ENCODE results near the gene PRICKLE1. TPM values are rescaled to one million over a fixed set of nuclear protein-coding genes. Genes with fewer than 3 reads are reported as not detected.

Gene PRICKLE1
- total and polyA plus RNA-seq, 2 experiments from 2014 or later, result 16.5 to 25.9 TPM

- Histone ChIP-seq H3K27ac (no peak overlapping the region), H3K9me2 (replicated peaks; ENCODE audit: insufficient read depth) (no peaks in the 10 kb centered on the region), H3K9me3 (ENCODE audit: low read depth) (no peaks in the 10 kb centered on the region), H3K27me3 (no peaks in the 10 kb centered on the region), H2AFZ (no peak overlapping the region), H3K4me3 (no peak overlapping the region), H3K79me2 (peaks cover 49% of the 10 kb centered on the region), H3K36me3 (replicated peaks; ENCODE audit: insufficient read depth, low read depth) (no peaks in the 10 kb centered on the region), H4K20me1 (ENCODE audit: insufficient read depth, poor library complexity, severe bottlenecking) (peaks cover 18% of the 10 kb centered on the region), H3K4me1 (ENCODE audit: insufficient read depth) (peaks cover 21% of the 10 kb centered on the region), H3K4me2 (peak overlapping the region; percentile 14)
- TF ChIP-seq EZH2 (IDR thresholded peaks at IDR 0.05; ENCODE audit: borderline replicate concordance) (no peak), CTCF (IDR thresholded peaks at IDR 0.05; ENCODE audit: poor library complexity) (no peak), EZH2phosphoT487 (IDR thresholded peaks at IDR 0.05; ENCODE audit: low read depth, severe bottlenecking, unreplicated experiment) (no peak)
- 73% methylated on average over 9 of the region's 9 CpGs for WGBS (ENCODE audit: low lambda C conversion rate, missing lambda C conversion rate)
- no peak for DNase-seq (ENCODE audit: low spot score)
Observed at GRCh38 chr12:42468341-42468821, 121.2 kb downstream of the PRICKLE1 start.

- Histone ChIP-seq H3K4me1 (ENCODE audit: insufficient read depth) (no peaks in the 10 kb centered on the region), H3K27ac (no peak overlapping the region), H2AFZ (no peak overlapping the region), H3K79me2 (peaks cover 22% of the 10 kb centered on the region), H3K9me2 (replicated peaks; ENCODE audit: insufficient read depth) (no peaks in the 10 kb centered on the region), H3K4me3 (no peak overlapping the region), H3K9me3 (ENCODE audit: low read depth) (no peaks in the 10 kb centered on the region), H3K4me2 (no peak overlapping the region), H3K27me3 (no peaks in the 10 kb centered on the region), H4K20me1 (ENCODE audit: insufficient read depth, poor library complexity, severe bottlenecking) (peaks cover 7% of the 10 kb centered on the region), H3K36me3 (replicated peaks; ENCODE audit: insufficient read depth, low read depth) (no peaks in the 10 kb centered on the region)
- no peak for DNase-seq (ENCODE audit: low spot score)
- TF ChIP-seq CTCF (IDR thresholded peaks at IDR 0.05; ENCODE audit: poor library complexity) (no peak), EZH2 (IDR thresholded peaks at IDR 0.05; ENCODE audit: borderline replicate concordance) (no peak), EZH2phosphoT487 (IDR thresholded peaks at IDR 0.05; ENCODE audit: low read depth, severe bottlenecking, unreplicated experiment) (no peak)
- WGBS (ENCODE audit: low lambda C conversion rate, missing lambda C conversion rate), result 93% methylated on average over 4 of the region's 4 CpGs
Observed at GRCh38 chr12:42463671-42464070, 125.9 kb downstream of the PRICKLE1 start.

GRCh38 chr12:42462486-42462885 lies 127.1 kb downstream of the PRICKLE1 start:
- Histone ChIP-seq H4K20me1 (ENCODE audit: insufficient read depth, poor library complexity, severe bottlenecking) (peaks cover 7% of the 10 kb centered on the region), H3K79me2 (peaks cover 25% of the 10 kb centered on the region), H3K36me3 (replicated peaks; ENCODE audit: insufficient read depth, low read depth) (no peaks in the 10 kb centered on the region), H3K9me3 (ENCODE audit: low read depth) (no peaks in the 10 kb centered on the region), H3K9me2 (replicated peaks; ENCODE audit: insufficient read depth) (no peaks in the 10 kb centered on the region), H3K27ac (no peak overlapping the region), H3K27me3 (no peaks in the 10 kb centered on the region), H3K4me3 (no peak overlapping the region), H3K4me2 (no peak overlapping the region), H3K4me1 (ENCODE audit: insufficient read depth) (no peaks in the 10 kb centered on the region), H2AFZ (no peak overlapping the region)
- DNase-seq (ENCODE audit: low spot score), result no peak
- 49% methylated on average over 3 of the region's 3 CpGs for WGBS (ENCODE audit: low lambda C conversion rate, missing lambda C conversion rate)
- TF ChIP-seq EZH2phosphoT487 (IDR thresholded peaks at IDR 0.05; ENCODE audit: low read depth, severe bottlenecking, unreplicated experiment), result no peak
- no peak for TF ChIP-seq EZH2 (IDR thresholded peaks at IDR 0.05; ENCODE audit: borderline replicate concordance)
- TF ChIP-seq CTCF (IDR thresholded peaks at IDR 0.05; ENCODE audit: poor library complexity), result no peak

Measured in hepatocyte (in vitro differentiated cells).